A549 (cell line): ENCODE data around the gene TTYH3. TPM values are rescaled to one million over a fixed set of nuclear protein-coding genes. Genes with fewer than 3 reads are reported as not detected.
A peak's percentile ranks its signal among the peaks of the same experiment; 100 is the strongest.

Experiments used
- ATAC-seq, 2 experiments: fragments of 200-7000 bp in 1 of 2; fragments of >200 bp in 1 of 2; cut with Nextera tagmentation in 1 of 2; cut with Tn5 transposase in 1 of 2; 3 replicates each; pipeline versions ENCODE4 v1.8.0 to v1.9.1; 2018 to 2020; ENCODE audit warnings: mild to moderate bottlenecking in 1 of 2, moderate library complexity in 1 of 2
- CTCF ChIA-PET: fragments of 300-600 bp; sonication (Branson Sonifier 250); formaldehyde crosslinking; extraction: SDS; loops from one replicate; lab custom pipeline; 2021; ENCODE audit warnings: antibody characterized with exemption, inconsistent platforms; lab: Yijun Ruan, JAX
- POLR2A ChIA-PET: fragments of 350-600 bp; formaldehyde crosslinking; extraction: SDS; loops from one replicate; lab custom pipeline; 2021; ENCODE audit warnings: antibody characterized with exemption, inconsistent platforms; lab: Yijun Ruan, JAX
- DNase-seq, 2 experiments: peaks; one replicate each; pipeline versions ENCODE4 v3.0.0 to v3.0.0-alpha.2; 2011 to 2016; ENCODE audit warnings: low read depth in 1 of 2, low spot score in 1 of 2
- FAIRE-seq: peaks from 2 replicates; lab custom pipeline; 2011; peaks lifted over from hg19 to GRCh38; lab: Jason Lieb, UNC
- H3K27ac ChIP-seq, 2 experiments: fragments of >200 bp; sonication (Bioruptor Twin); formaldehyde crosslinking; 3 replicates each; pipeline ENCODE4 v1.5.1; 2016 to 2017
- H3K4me1 ChIP-seq: fragments of >200 bp; sonication (Bioruptor Twin); formaldehyde crosslinking; 3 replicates; pipeline ENCODE4 v1.6.1; 2016
- H3K4me2 ChIP-seq: fragments of >200 bp; sonication (Bioruptor Twin); formaldehyde crosslinking; 3 replicates; pipeline ENCODE4 v1.6.1; 2016
- H3K4me3 ChIP-seq: fragments of >200 bp; sonication (Bioruptor Twin); formaldehyde crosslinking; 3 replicates; pipeline ENCODE4 v1.5.1; 2016
- H3K9me3 ChIP-seq: fragments of >200 bp; sonication (Bioruptor Twin); formaldehyde crosslinking; 3 replicates; pipeline ENCODE4 v1.6.1; 2016
- BHLHE40 ChIP-seq: IDR thresholded peaks from 2 replicates; pipeline ENCODE4 v1.6.1; 2012; ENCODE audit warnings: low read depth, low read length, inconsistent platforms
- CEBPB ChIP-seq, 2 experiments: fragments of >200 bp in 1 of 2; sonication (Bioruptor Twin) in 1 of 2; formaldehyde crosslinking in 1 of 2; IDR thresholded peaks; 2 replicates each; pipeline ENCODE4 v1.6.1; 2012 to 2016
- CHD4 ChIP-seq: fragments of 200-600 bp; sonication (generic); IDR thresholded peaks from 2 replicates; pipeline ENCODE4 v1.6.1; 2016; ENCODE audit warnings: antibody characterized with exemption, mild to moderate bottlenecking, borderline replicate concordance
- EP300 ChIP-seq, 2 experiments: fragments of >200 bp; sonication (Bioruptor Twin); formaldehyde crosslinking; IDR thresholded peaks; 2 replicates in 1 of 2; 3 replicates in 1 of 2; pipeline ENCODE4 v1.6.1; 2016 to 2017
- FOSL2 ChIP-seq, 2 experiments: fragments of 450-650 bp in 1 of 2; fragments of >200 bp in 1 of 2; sonication (Bioruptor Twin) in 1 of 2; formaldehyde crosslinking; IDR thresholded peaks; 2 replicates each; pipeline versions ENCODE4 v1.5.0 to v1.6.1; 2016 to 2020; ENCODE audit warnings: mild to moderate bottlenecking in 1 of 2, moderate library complexity in 1 of 2
- FOXS1 ChIP-seq: fragments of 250-450 bp; sonication (Bioruptor Pico); IDR thresholded peaks from 2 replicates; pipeline ENCODE4 v1.5.0; 2020; ENCODE audit warnings: mild to moderate bottlenecking, moderate library complexity
- GATA3 ChIP-seq: IDR thresholded peaks from 2 replicates; pipeline ENCODE4 v1.6.1; 2012; ENCODE audit warnings: borderline replicate concordance
- HEYL ChIP-seq: fragments of 250-450 bp; sonication (Bioruptor Pico); IDR thresholded peaks from 2 replicates; pipeline ENCODE4 v1.8.0; 2021; ENCODE audit warnings: mild to moderate bottlenecking, moderate library complexity
- HOXA7 ChIP-seq: fragments of 250-450 bp; sonication (Bioruptor Pico); IDR thresholded peaks from 2 replicates; pipeline ENCODE4 v1.5.0; 2020; ENCODE audit warnings: mild to moderate bottlenecking, moderate library complexity
- MAFK ChIP-seq: fragments of 450-650 bp; IDR thresholded peaks from 2 replicates; pipeline ENCODE4 v1.6.1; 2014; ENCODE audit not compliant: partially characterized antibody
- MYC ChIP-seq: IDR thresholded peaks from 2 replicates; pipeline ENCODE4 v1.6.1; 2012; ENCODE audit warnings: mild to moderate bottlenecking, inconsistent platforms, low read length, improper control_type of control experiment, borderline replicate concordance
- PHF8 ChIP-seq: fragments of 200-600 bp; sonication (generic); IDR thresholded peaks from 2 replicates; pipeline ENCODE4 v1.6.1; 2016; ENCODE audit warnings: low read depth, mild to moderate bottlenecking, antibody characterized with exemption, moderate library complexity, borderline replicate concordance
- RFX5 ChIP-seq: fragments of 450-650 bp; IDR thresholded peaks from 2 replicates; pipeline ENCODE4 v1.7.1; 2014; ENCODE audit warnings: antibody characterized with exemption, mild to moderate bottlenecking, moderate library complexity
- SMC3 ChIP-seq: fragments of >200 bp; sonication (Bioruptor Twin); formaldehyde crosslinking; IDR thresholded peaks from 3 replicates; pipeline ENCODE4 v1.6.1; 2018; ENCODE audit warnings: inconsistent platforms
- SREBF2 ChIP-seq: fragments of 450-650 bp; IDR thresholded peaks from 2 replicates; pipeline ENCODE4 v1.6.1; 2014; ENCODE audit warnings: mild to moderate bottlenecking, moderate library complexity
- TP53 ChIP-seq: fragments of 250-450 bp; sonication (Bioruptor Pico); IDR thresholded peaks from 2 replicates; pipeline ENCODE4 v1.5.0; 2021; ENCODE audit warnings: mild to moderate bottlenecking, moderate library complexity
- USF2 ChIP-seq: fragments of 450-650 bp; IDR thresholded peaks from 2 replicates; pipeline ENCODE4 v1.6.1; 2014; ENCODE audit warnings: antibody characterized with exemption
- ZC3H11A ChIP-seq: fragments of 450-650 bp; IDR thresholded peaks from 2 replicates; pipeline ENCODE4 v1.6.1; 2014; ENCODE audit warnings: antibody characterized with exemption, mild to moderate bottlenecking
- ZNF302 ChIP-seq: fragments of 250-450 bp; sonication (Bioruptor Pico); IDR thresholded peaks from 2 replicates; pipeline ENCODE4 v1.9.0; 2021; ENCODE audit warnings: inconsistent platforms, mild to moderate bottlenecking, moderate library complexity
- WGBS: methylation state at CpG from one replicate; pipeline ENCODE4 v1.1.6; 2017; ENCODE audit errors: missing lambda C conversion rate; 5-methylcytosine and 5-hydroxymethylcytosine counted together
- polyA plus RNA-seq, 4 experiments: library from polyadenylated mRNA; depleted of rRNA in 3 of 4; stranded (reverse); fragments of >200 nt; fragmentation: RNase III in 1 of 4; extraction: RNeasy Plus Mini Kit Qiagen cat#74134 plus additional on column Dnase treatment in 1 of 4; gene quantifications; 2 replicates in 3 of 4; 3 replicates in 1 of 4; pipeline ENCODE4 v1.2.3, GENCODE V29; 2011 to 2017
- TF ChIP-seq, protein P1 (sequence below): fragments of >200 bp; sonication (Bioruptor Twin); formaldehyde crosslinking; IDR thresholded peaks from 3 replicates; pipeline ENCODE4 v1.6.1; 2016
- TF ChIP-seq, protein P2 (sequence below): fragments of >200 bp; sonication (Bioruptor Twin); formaldehyde crosslinking; IDR thresholded peaks from 3 replicates; pipeline ENCODE4 v1.5.1; 2016
- TF ChIP-seq, protein P3 (sequence below): fragments of 200-600 bp; sonication (generic); IDR thresholded peaks from 2 replicates; pipeline ENCODE4 v1.6.1; 2016; ENCODE audit warnings: antibody characterized with exemption, mild to moderate bottlenecking, moderate library complexity

The TTYH3 gene
- polyA plus RNA-seq, 2 of the 4 experiments (the other 2 are of a cell fraction): 11.3 to 43.6 TPM

DNA sequence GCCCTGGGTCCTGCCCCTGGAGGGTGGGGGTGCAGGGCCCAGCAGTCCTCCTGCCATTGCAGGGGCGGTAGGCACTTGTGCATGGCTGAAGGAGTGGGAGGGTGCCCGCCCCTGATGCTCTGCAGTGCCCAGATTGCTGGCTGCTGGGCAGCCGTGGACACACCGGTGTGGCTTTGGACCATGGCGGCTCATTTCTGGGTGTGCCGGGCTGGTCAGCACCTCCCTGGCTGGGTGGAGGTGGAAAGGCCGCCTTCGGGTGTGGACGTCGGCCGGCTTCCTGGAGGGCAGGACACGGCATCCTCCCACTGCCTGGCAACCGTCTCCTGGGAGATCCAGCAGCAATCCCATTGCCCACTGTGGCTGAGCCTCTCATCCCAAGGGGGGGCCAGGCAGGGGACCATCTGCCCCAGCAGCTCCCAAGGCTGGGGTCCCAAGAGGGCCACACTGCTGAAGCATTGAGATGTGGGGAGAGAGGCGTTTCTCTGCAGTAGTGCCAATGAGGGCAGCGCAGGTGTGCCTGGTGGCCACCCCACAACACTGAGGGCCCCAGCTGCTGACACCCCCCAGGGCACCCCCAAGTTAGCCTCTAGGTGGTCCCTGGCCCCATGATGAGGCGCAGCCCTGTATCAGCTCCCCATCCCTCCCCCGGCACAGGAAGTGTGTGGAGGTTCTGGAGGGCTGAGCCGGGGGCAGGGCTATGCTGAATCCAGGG is 12.9 kb downstream of the TTYH3 start:
- ATAC-seq (peak in 1 of 2 experiments; percentile 16; a peak in 2 of 6 replicates), DNase-seq (no peak), FAIRE-seq (no peak)
- Histone ChIP-seq H3K4me2 (no peak overlapping the region), H3K27ac (peak overlapping the region in 1 of 2 experiments; percentile 0; a peak in 1 of 6 replicates), H3K9me3 (no peaks in the 10 kb centered on the region), H3K4me1 (peaks cover 24% of the 10 kb centered on the region), H3K4me3 (no peak overlapping the region)
- CTCF ChIA-PET: interaction anchor here (0.5 to 4.0 kb wide), 11 partner anchors 13 to 248 kb away, joined by 3 to 13 read pairs (median 3); no protein-coding TSS in a partner anchor
- TF ChIP-seq TP53 (CRISPR knock-in tag): no peak
- TF ChIP-seq CHD4: no peak
- TF ChIP-seq MAFK: no peak
- TF ChIP-seq SMC3: no peak
- TF ChIP-seq, protein P1, sequence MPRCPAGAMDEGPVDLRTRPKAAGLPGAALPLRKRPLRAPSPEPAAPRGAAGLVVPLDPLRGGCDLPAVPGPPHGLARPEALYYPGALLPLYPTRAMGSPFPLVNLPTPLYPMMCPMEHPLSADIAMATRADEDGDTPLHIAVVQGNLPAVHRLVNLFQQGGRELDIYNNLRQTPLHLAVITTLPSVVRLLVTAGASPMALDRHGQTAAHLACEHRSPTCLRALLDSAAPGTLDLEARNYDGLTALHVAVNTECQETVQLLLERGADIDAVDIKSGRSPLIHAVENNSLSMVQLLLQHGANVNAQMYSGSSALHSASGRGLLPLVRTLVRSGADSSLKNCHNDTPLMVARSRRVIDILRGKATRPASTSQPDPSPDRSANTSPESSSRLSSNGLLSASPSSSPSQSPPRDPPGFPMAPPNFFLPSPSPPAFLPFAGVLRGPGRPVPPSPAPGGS: no peak
- TF ChIP-seq SREBF2: no peak
- no peak for TF ChIP-seq EP300 (IDR thresholded peaks at IDR 0.05)
- TF ChIP-seq, protein P2, sequence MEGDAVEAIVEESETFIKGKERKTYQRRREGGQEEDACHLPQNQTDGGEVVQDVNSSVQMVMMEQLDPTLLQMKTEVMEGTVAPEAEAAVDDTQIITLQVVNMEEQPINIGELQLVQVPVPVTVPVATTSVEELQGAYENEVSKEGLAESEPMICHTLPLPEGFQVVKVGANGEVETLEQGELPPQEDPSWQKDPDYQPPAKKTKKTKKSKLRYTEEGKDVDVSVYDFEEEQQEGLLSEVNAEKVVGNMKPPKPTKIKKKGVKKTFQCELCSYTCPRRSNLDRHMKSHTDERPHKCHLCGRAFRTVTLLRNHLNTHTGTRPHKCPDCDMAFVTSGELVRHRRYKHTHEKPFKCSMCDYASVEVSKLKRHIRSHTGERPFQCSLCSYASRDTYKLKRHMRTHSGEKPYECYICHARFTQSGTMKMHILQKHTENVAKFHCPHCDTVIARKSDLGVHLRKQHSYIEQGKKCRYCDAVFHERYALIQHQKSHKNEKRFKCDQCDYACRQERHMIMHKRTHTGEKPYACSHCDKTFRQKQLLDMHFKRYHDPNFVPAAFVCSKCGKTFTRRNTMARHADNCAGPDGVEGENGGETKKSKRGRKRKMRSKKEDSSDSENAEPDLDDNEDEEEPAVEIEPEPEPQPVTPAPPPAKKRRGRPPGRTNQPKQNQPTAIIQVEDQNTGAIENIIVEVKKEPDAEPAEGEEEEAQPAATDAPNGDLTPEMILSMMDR: no peak
- TF ChIP-seq FOXS1: no peak
- no peak for TF ChIP-seq BHLHE40
- TF ChIP-seq GATA3: no peak
- 72% methylated on average over 12 of the region's 18 CpGs for WGBS
- POLR2A ChIA-PET: no interaction called here

DNA sequence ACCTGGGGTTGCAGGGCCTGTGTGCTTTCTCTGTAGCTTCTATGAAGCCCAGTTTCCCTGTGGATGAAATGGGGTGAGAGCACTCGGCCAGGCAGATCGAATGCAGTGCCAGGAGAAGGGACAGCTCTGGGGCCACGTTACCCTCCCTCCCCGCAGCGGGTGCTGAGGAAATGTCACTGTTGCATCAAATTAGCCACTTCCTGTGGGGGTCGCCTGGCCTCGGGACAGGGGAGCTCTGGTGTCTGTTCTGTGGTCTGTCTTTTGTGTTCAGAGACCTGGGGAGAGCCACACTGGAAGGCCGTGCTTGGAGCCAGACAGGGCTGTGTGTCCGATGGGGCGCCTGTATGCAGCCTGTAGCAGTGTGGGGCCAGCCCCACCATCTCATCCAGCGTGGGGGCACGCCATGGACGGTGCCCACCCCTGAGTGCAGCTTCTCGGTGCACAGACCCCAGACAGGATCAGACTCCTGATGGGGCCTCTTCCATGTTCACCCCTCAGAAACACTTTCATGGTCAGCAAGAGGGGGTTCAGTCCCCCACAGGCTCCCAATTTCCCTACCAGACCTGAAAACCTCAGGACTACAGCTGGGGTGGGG is 13.6 kb downstream of the TTYH3 start:
- peak overlapping the region in 1 of 2 experiments; percentile 0; a peak in 1 of 6 replicates for H3K27ac ChIP-seq
- ATAC-seq (peak in 1 of 2 experiments; percentile 3; a peak in 1 of 6 replicates), DNase-seq (no peak), FAIRE-seq (no peak)
- H3K9me3 ChIP-seq: no peaks in the 10 kb centered on the region
- H3K4me2 ChIP-seq: no peak overlapping the region
- CTCF ChIA-PET: interaction anchor here (0.6 to 4.0 kb wide), 8 partner anchors 12 to 232 kb away, joined by 3 to 13 read pairs (median 4); no protein-coding TSS in a partner anchor
- H3K4me3 ChIP-seq: no peak overlapping the region
- TF ChIP-seq GATA3: no peak
- TF ChIP-seq HEYL: no peak
- no peak for TF ChIP-seq MAFK
- TF ChIP-seq, protein P1: no peak
- 78% methylated on average over 8 of the region's 14 CpGs for WGBS
- POLR2A ChIA-PET: no interaction called here
- peaks cover 24% of the 10 kb centered on the region for H3K4me1 ChIP-seq

DNA sequence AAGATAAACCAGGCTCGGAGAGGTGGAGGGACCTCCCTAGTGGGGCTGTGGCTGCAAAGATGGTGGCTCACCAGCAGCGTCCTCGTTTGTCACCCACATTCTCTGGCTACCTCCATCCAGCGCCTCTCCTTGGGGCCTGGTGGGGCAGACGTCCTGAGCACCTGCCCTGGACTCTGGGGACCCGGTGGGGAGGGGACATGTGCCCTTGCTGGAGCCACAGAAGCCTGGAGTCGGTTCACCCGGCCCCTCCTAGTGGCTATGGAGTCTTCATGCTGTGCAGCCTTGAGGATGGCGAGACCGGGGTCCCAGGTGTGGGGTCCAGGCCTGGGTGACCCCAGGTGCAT is 14.5 kb downstream of the TTYH3 start:
- Histone ChIP-seq H3K27ac (0 out of 6 replicates have a peak overlapping the region, but pooled peaks of 1 of the 2 experiments have one; percentile 2), H3K4me2 (no peak overlapping the region), H3K4me3 (no peak overlapping the region), H3K9me3 (no peaks in the 10 kb centered on the region), H3K4me1 (peaks cover 15% of the 10 kb centered on the region)
- ATAC-seq (no peak), FAIRE-seq (no peak), DNase-seq (no peak)
- CTCF ChIA-PET: interaction anchor here (3.0 to 4.0 kb wide), 2 partner anchors 12 to 34 kb away, joined by 9 to 13 read pairs; no protein-coding TSS in a partner anchor
- 89% methylated on average over 7 of the region's 10 CpGs for WGBS
- POLR2A ChIA-PET: no interaction called here
- TF ChIP-seq ZC3H11A (no peak), USF2 (no peak), CEBPB (IDR thresholded peaks at IDR 0.05) (no peak), MAFK (no peak), EP300 (IDR thresholded peaks at IDR 0.05) (no peak), SMC3 (no peak), PHF8 (no peak), FOSL2 (IDR thresholded peaks at IDR 0.05) (no peak), FOSL2 (CRISPR knock-in tag; IDR thresholded peaks at IDR 0.05) (no peak), GATA3 (no peak), MYC (no peak), RFX5 (no peak), HOXA7 (no peak), ZNF302 (no peak)
- TF ChIP-seq, protein P3, sequence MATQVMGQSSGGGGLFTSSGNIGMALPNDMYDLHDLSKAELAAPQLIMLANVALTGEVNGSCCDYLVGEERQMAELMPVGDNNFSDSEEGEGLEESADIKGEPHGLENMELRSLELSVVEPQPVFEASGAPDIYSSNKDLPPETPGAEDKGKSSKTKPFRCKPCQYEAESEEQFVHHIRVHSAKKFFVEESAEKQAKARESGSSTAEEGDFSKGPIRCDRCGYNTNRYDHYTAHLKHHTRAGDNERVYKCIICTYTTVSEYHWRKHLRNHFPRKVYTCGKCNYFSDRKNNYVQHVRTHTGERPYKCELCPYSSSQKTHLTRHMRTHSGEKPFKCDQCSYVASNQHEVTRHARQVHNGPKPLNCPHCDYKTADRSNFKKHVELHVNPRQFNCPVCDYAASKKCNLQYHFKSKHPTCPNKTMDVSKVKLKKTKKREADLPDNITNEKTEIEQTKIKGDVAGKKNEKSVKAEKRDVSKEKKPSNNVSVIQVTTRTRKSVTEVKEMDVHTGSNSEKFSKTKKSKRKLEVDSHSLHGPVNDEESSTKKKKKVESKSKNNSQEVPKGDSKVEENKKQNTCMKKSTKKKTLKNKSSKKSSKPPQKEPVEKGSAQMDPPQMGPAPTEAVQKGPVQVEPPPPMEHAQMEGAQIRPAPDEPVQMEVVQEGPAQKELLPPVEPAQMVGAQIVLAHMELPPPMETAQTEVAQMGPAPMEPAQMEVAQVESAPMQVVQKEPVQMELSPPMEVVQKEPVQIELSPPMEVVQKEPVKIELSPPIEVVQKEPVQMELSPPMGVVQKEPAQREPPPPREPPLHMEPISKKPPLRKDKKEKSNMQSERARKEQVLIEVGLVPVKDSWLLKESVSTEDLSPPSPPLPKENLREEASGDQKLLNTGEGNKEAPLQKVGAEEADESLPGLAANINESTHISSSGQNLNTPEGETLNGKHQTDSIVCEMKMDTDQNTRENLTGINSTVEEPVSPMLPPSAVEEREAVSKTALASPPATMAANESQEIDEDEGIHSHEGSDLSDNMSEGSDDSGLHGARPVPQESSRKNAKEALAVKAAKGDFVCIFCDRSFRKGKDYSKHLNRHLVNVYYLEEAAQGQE: no peak
